Spleen (tissue), 13 donors: ENCODE data around the gene KDM6A. TPM values are rescaled to one million over a fixed set of nuclear protein-coding genes. Genes with fewer than 3 reads are reported as not detected.
"Not testable (repeated sequence)": the region's sequence is repeated elsewhere in the genome, so short reads cannot be mapped to it uniquely, and the experiment has no call there.

Experiments
- DNase-seq: peaks from one replicate; pipeline ENCODE4 v3.0.0-alpha.2; 2020
- H3K27ac ChIP-seq, 8 donors: fragments of 200-600 bp; sonication (generic) in 7 of 8; 1 replicate in 4 of 8; 2 replicates in 4 of 8; pipeline versions ENCODE4 v1.5.0 to v1.8.0; 2016 to 2021; ENCODE audit warnings: inconsistent platforms in 4 of 8, mild to moderate bottlenecking in 4 of 8, moderate library complexity in 1 of 8
- H3K27me3 ChIP-seq, 7 donors: fragments of 200-600 bp; sonication (generic) in 6 of 7; replicated peaks in 1 of 7; 1 replicate in 4 of 7; 2 replicates in 3 of 7; pipeline versions ENCODE4 v1.5.0 to v1.8.0; 2016 to 2021; ENCODE audit warnings: inconsistent platforms in 3 of 7, mild to moderate bottlenecking in 1 of 7
- H3K36me3 ChIP-seq, 6 donors: fragments of 200-600 bp; sonication (generic) in 5 of 6; 1 replicate in 4 of 6; 2 replicates in 2 of 6; pipeline versions ENCODE4 v1.5.0 to v1.8.0; 2016 to 2021; ENCODE audit warnings: inconsistent platforms in 2 of 6
- H3K4me1 ChIP-seq, 6 donors: fragments of 200-600 bp; sonication (generic) in 5 of 6; 1 replicate in 3 of 6; 2 replicates in 3 of 6; pipeline versions ENCODE4 v1.5.0 to v1.8.0; 2016 to 2021; ENCODE audit warnings: inconsistent platforms in 3 of 6
- H3K4me3 ChIP-seq, 8 donors: fragments of 200-600 bp; sonication (generic) in 7 of 8; 1 replicate in 4 of 8; 2 replicates in 4 of 8; pipeline versions ENCODE4 v1.5.0 to v1.8.0; 2016 to 2021; ENCODE audit warnings: inconsistent platforms in 4 of 8, mild to moderate bottlenecking in 4 of 8, moderate library complexity in 2 of 8
- H3K9me3 ChIP-seq, 8 donors: fragments of 200-600 bp; sonication (generic) in 7 of 8; 1 replicate in 4 of 8; 2 replicates in 4 of 8; pipeline versions ENCODE4 v1.5.0 to v1.8.0; 2016 to 2021; ENCODE audit warnings: inconsistent platforms in 4 of 8
- POLR2A ChIP-seq, 3 donors: fragments of 450-650 bp; IDR thresholded peaks; one replicate each; pipeline ENCODE4 v1.5.1; 2017; ENCODE audit warnings: antibody characterized with exemption in 3 of 3, mild to moderate bottlenecking in 1 of 3
- POLR2AphosphoS5 ChIP-seq, 3 donors: sonication (generic); formaldehyde crosslinking; IDR thresholded peaks; one replicate each; pipeline ENCODE4 v1.5.1; 2017; ENCODE audit warnings: antibody characterized with exemption in 3 of 3
- WGBS, 5 donors: extraction: QIAGEN DNeasy Blood & Tissue Kit in 3 of 5; methylation state at CpG; one replicate each; pipeline versions ENCODE4 v1.1.5 to v1.1.7; 2013 to 2018; 5-methylcytosine and 5-hydroxymethylcytosine counted together
- intact Hi-C: fragments of 100-400 bp; cut with DNase I; formaldehyde crosslinking; loops from one replicate; pipeline ENCODE4 v1.15.0; 2023; ENCODE audit warnings: low total_unique reads
- long read RNA-seq, 2 donors: transcript quantifications; one replicate each; lab custom pipeline, GENCODE V29; 2026
- polyA plus RNA-seq, 3 donors: library from polyadenylated mRNA; stranded (reverse); fragments of 200-250 nt; gene quantifications; one replicate each; pipeline ENCODE4 v1.2.1, GENCODE V29; 2013
- total RNA-seq, 7 donors: library from RNA; depleted of rRNA in 3 of 7; stranded (reverse); fragments of >200 nt in 3 of 7; fragmentation: NEBNext Ultra II Directional in 4 of 7; extraction: Animal tissue kit (Norgen Biotek cat#: 25700) in 4 of 7; gene quantifications; one replicate each; pipeline versions ENCODE4 v1.1.0 to v1.2.1, GENCODE V29; 2016 to 2021
- TF ChIP-seq, protein P1 (sequence below), 11 experiments: fragments of 200-600 bp in 7 of 11; fragments of 450-650 bp in 4 of 11; sonication (generic) in 4 of 11; IDR thresholded peaks in 8 of 11; conservative IDR thresholded peaks in 3 of 11; 1 replicate in 7 of 11; 2 replicates in 4 of 11; pipeline versions ENCODE4 v1.4.0 to v1.8.0; 2016 to 2021; ENCODE audit warnings: antibody characterized with exemption in 11 of 11, inconsistent platforms in 4 of 11, mild to moderate bottlenecking in 1 of 11
- donor health status: healthy with polysubstance abuse.
- donor health status: DM: no; HTN: no; CAD: no; lungs with moderate emphysema.
- donor health status: DM: no; HTN: no; CAD: no.
- donor health status: Bipolar disorder and iron deficiency.
- donor health status: healthy.
- donor health status: DM: no; HTN: no; CAD: no.
- donor health status: DM: yes; HTN: yes; CAD: no.

KDM6A gene
- 10 to 100 TPM; 32.1 to 68.2 (median 51.2) TPM for total RNA-seq
- polyA plus RNA-seq = 10 to 100 TPM in 1 of 3 donors, 1 to 10 TPM in 2; 8.0 to 16.0 (median 8.2) TPM
- long read RNA-seq, donor 1, full-length matches to known transcripts = 1 of 10 reads
- long read RNA-seq, donor 1, partial matches to known transcripts = 9 of 10 reads
- long read RNA-seq, donor 1, other reads (novel, unspliced or antisense) = 0 of 10 reads
- long read RNA-seq, donor 2 = 0 reads

- no peaks in the 10 kb centered on the region for H3K9me3 ChIP-seq
- H3K27me3 ChIP-seq = no peaks in the 10 kb centered on the region
- intact Hi-C loops = loop anchor here (5.0 to 10.0 kb wide), 2 partner anchors 199 to 328 kb away; partner anchors contain the start of gene FUNDC1
- H3K36me3 ChIP-seq = no peaks in the 10 kb centered on the region
- WGBS, 5 donors = 0 to 3% (median 0%) methylated on average over 14 to 61 of the region's 61 CpGs
- H3K4me3 ChIP-seq = peak within 1 kb of the TSS; percentile 50 to 88 (median 76)
- peak within 1 kb of the TSS; percentile 98 to 100 (median 99) for H3K27ac ChIP-seq
- DNase-seq = peak; percentile 100
- peaks cover 16 to 46% (median 38%) of the 10 kb centered on the region in 6 donors for H3K4me1 ChIP-seq
- TF ChIP-seq POLR2AphosphoS5 (IDR thresholded peaks at IDR 0.05) (peak; percentile 92 to 95 (median 93)), POLR2A (IDR thresholded peaks at IDR 0.05) (peak in 1 of 3 donors; percentile 81)
- TF ChIP-seq, protein P1, sequence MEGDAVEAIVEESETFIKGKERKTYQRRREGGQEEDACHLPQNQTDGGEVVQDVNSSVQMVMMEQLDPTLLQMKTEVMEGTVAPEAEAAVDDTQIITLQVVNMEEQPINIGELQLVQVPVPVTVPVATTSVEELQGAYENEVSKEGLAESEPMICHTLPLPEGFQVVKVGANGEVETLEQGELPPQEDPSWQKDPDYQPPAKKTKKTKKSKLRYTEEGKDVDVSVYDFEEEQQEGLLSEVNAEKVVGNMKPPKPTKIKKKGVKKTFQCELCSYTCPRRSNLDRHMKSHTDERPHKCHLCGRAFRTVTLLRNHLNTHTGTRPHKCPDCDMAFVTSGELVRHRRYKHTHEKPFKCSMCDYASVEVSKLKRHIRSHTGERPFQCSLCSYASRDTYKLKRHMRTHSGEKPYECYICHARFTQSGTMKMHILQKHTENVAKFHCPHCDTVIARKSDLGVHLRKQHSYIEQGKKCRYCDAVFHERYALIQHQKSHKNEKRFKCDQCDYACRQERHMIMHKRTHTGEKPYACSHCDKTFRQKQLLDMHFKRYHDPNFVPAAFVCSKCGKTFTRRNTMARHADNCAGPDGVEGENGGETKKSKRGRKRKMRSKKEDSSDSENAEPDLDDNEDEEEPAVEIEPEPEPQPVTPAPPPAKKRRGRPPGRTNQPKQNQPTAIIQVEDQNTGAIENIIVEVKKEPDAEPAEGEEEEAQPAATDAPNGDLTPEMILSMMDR (IDR thresholded peaks at IDR 0.05 in 8 of 11, conservative IDR thresholded peaks at IDR 0.05 in 3 of 11) = peak in 1 of 11 experiments; percentile 3
Observed at GRCh38 chrX:44872821-44873414, at the start of gene KDM6A. Gene KDM6A (plus strand): TSS chrX:44873188. CDS start chrX:44873552, 364 bp downstream.

- H3K27me3 ChIP-seq, H3K4me1 ChIP-seq, H3K27ac ChIP-seq, intact Hi-C loops, DNase-seq, H3K36me3 ChIP-seq, H3K4me3 ChIP-seq: not testable (repeated sequence)
- H3K9me3 ChIP-seq = peaks cover 0 to 10% (median 0%) of the 10 kb centered on the region in 8 donors
- 78 to 94% (median 91%) methylated on average over 2 of the region's 2 CpGs for WGBS, 5 donors
Observed at GRCh38 chrX:44823193-44823592, 49.8 kb upstream of the KDM6A start.

DNA sequence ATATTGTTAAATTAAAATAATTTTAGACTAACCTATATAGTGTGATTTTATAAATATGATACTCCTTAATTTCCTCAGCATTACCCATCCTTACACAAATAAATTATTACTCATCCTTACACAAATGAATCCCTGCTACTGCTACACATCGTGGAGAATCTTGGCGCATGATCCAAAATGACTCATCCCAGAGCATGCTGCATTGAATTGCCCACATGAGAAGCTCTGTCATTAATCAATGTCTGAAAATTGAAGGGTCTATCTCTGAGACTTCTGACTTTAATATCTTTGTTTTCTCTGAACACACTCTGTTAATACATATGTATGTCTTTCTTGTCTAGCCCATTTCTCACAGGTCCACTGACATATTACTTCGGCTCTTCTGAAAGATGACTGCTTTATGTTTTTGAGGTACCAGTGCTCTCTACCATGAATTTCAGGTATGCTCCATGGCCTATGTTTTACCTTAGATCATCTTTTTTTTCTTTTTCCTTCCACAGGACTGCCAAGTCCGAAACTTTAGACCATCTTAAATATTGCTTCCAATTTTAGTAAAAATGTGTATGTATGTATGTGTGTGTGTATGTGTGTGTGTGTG, 44.9 kb upstream of the KDM6A start:
- DNase-seq = no peak
- Histone ChIP-seq H3K4me1 (no peaks in the 10 kb centered on the region), H3K9me3 (no peaks in the 10 kb centered on the region), H3K27ac (no peak overlapping the region), H3K4me3 (no peak overlapping the region), H3K27me3 (no peaks in the 10 kb centered on the region), H3K36me3 (no peaks in the 10 kb centered on the region)
- WGBS, 5 donors = 76 to 93% (median 87%) methylated on average over 4 of the region's 4 CpGs
- intact Hi-C loops = no loop called here
- TF ChIP-seq POLR2A (IDR thresholded peaks at IDR 0.05) (no peak), POLR2AphosphoS5 (IDR thresholded peaks at IDR 0.05) (no peak)
- TF ChIP-seq, protein P1 (IDR thresholded peaks at IDR 0.05 in 8 of 11, conservative IDR thresholded peaks at IDR 0.05 in 3 of 11) = no peak

DNA sequence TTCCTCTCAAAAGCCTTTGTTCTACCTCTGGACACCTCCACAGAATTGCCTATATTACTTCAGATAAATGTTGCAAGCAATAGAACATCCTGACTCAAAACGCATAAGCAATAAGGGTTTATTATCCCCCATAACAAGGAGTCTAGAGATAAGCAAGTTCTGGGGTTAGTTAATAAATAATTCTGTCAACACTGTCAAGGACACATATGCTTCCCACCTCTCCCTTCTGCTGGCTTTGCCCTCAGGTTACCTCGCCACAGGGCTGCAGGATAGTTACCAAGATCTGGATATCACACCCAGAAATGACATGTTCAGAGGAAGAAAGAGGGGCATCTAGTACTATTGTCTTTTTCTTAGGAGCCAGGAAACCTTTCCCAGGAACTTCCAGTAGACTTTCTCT, 43.2 kb upstream of the KDM6A start:
- 33 to 59% (median 55%) methylated on average over 2 of the region's 2 CpGs for WGBS, 5 donors

More for the DNA sequence above, 43.2 kb upstream of the KDM6A start:
- DNase-seq = no peak
- H3K4me1 ChIP-seq = no peaks in the 10 kb centered on the region
- no peak overlapping the region for H3K27ac ChIP-seq
- H3K4me3 ChIP-seq = no peak overlapping the region
- no peaks in the 10 kb centered on the region for H3K27me3 ChIP-seq
- TF ChIP-seq POLR2A (IDR thresholded peaks at IDR 0.05) (no peak), POLR2AphosphoS5 (IDR thresholded peaks at IDR 0.05) (no peak)
- TF ChIP-seq, protein P1 (IDR thresholded peaks at IDR 0.05 in 8 of 11, conservative IDR thresholded peaks at IDR 0.05 in 3 of 11) = no peak
- no peaks in the 10 kb centered on the region for H3K9me3 ChIP-seq
- intact Hi-C loops = no loop called here
- no peaks in the 10 kb centered on the region for H3K36me3 ChIP-seq
